ENCODE results near the gene PEX5.

GRCh38 chr12:7188562-7189397 is 706 bp upstream of the PEX5 start:
- no peak for TF ChIP-seq SUZ12 (IDR thresholded peaks at IDR 0.05; ENCODE audit: low read length)
- no peak for TF ChIP-seq TCF12 (IDR thresholded peaks at IDR 0.05; ENCODE audit: low read depth, low read length)
- no peak for TF ChIP-seq POLR2AphosphoS5 (IDR thresholded peaks at IDR 0.05; ENCODE audit: low read depth, low read length)
- no peak for TF ChIP-seq TBP (IDR thresholded peaks at IDR 0.05; ENCODE audit: low read depth, low read length)
- TF ChIP-seq HDAC6 (IDR thresholded peaks at IDR 0.05; ENCODE audit: low read depth, low read length), result no peak
- no peak for TF ChIP-seq ATF2 (IDR thresholded peaks at IDR 0.05; ENCODE audit: low read length)
- TF ChIP-seq MAX (IDR thresholded peaks at IDR 0.05), result peak; percentile 45; the same call in 1 of the 2 replicates
- peak; percentile 91 to 97 (median 94) for TF ChIP-seq CTCF (IDR thresholded peaks at IDR 0.05; ENCODE audit: control extremely low read depth in 1 of 3, insufficient read depth in 1 of 3, low read depth in 1 of 3, low read length in 3 of 3)
- TF ChIP-seq POLR2A (IDR thresholded peaks at IDR 0.05; ENCODE audit: control extremely low read depth in 1 of 2, low read depth in 2 of 2, low read length in 2 of 2), result no peak
- no peak for TF ChIP-seq NANOG (IDR thresholded peaks at IDR 0.05; ENCODE audit: insufficient read depth, low read depth, low read length, poor library complexity, severe bottlenecking)
- TF ChIP-seq ZNF274 (IDR thresholded peaks at IDR 0.05; ENCODE audit: borderline replicate concordance, extremely low read depth, low read length), result no peak
- TF ChIP-seq RAD21 (IDR thresholded peaks at IDR 0.05 in 1 of 2, conservative IDR thresholded peaks at IDR 0.05 in 1 of 2; ENCODE audit: low read depth in 2 of 2, low read length in 2 of 2), result peak; percentile 83 to 86
- TF ChIP-seq BCL11A (IDR thresholded peaks at IDR 0.05; ENCODE audit: low read depth in 2 of 2, low read length in 2 of 2), result no peak
